DOHH2 (cell line): ENCODE data around the gene ZNF691.
"Not testable (repeated sequence)": the region's sequence is repeated elsewhere in the genome, so short reads cannot be mapped to it uniquely, and the experiment has no call there.

Experiments
- H3F3A ChIP-seq: fragments of 200-600 bp; sonication (generic), shearing (Covaris generic); 2 replicates; pipeline ENCODE4 v1.6.0; 2016; ENCODE audit warnings: antibody characterized with exemption, mild to moderate bottlenecking; ENCODE audit not compliant: control insufficient read depth, insufficient read depth
- H3K27ac ChIP-seq: fragments of 200-600 bp; sonication (generic); 2 replicates; pipeline ENCODE4 v1.5.1; 2014; ENCODE audit warnings: low read depth, mild to moderate bottlenecking, low read length, moderate library complexity
- H3K27me3 ChIP-seq: fragments of 200-600 bp; sonication (generic); 2 replicates; pipeline ENCODE4 v1.6.1; 2014; ENCODE audit warnings: mild to moderate bottlenecking, low read length, mixed read lengths; ENCODE audit not compliant: control insufficient read depth
- H3K36me3 ChIP-seq: fragments of 200-600 bp; sonication (generic); 2 replicates; pipeline ENCODE4 v1.6.1; 2014; ENCODE audit warnings: mild to moderate bottlenecking, low read length, moderate library complexity, mixed read lengths; ENCODE audit not compliant: control insufficient read depth
- H3K4me1 ChIP-seq: fragments of 200-600 bp; sonication (generic); 2 replicates; pipeline ENCODE4 v1.6.1; 2014; ENCODE audit warnings: mild to moderate bottlenecking, low read length, mixed read lengths; ENCODE audit not compliant: control insufficient read depth
- H3K4me2 ChIP-seq: fragments of 200-600 bp; sonication (generic); 2 replicates; pipeline ENCODE4 v1.6.0; 2014; ENCODE audit warnings: mild to moderate bottlenecking, low read length, moderate library complexity
- H3K4me3 ChIP-seq: fragments of 200-600 bp; sonication (generic); 2 replicates; pipeline ENCODE4 v1.5.1; 2014; ENCODE audit warnings: mild to moderate bottlenecking, low read length, mixed read lengths
- H3K79me2 ChIP-seq: fragments of 200-600 bp; sonication (generic); 2 replicates; pipeline ENCODE4 v1.6.1; 2014; ENCODE audit warnings: mild to moderate bottlenecking, low read length, mixed read lengths; ENCODE audit not compliant: control insufficient read depth
- H3K9me2 ChIP-seq: fragments of 200-600 bp; sonication (generic); replicated peaks from 2 replicates; pipeline ENCODE4 v1.6.1; 2014; ENCODE audit warnings: mild to moderate bottlenecking, low read length, mixed read lengths; ENCODE audit not compliant: control insufficient read depth
- H3K9me3 ChIP-seq: fragments of 200-600 bp; sonication (generic); 2 replicates; pipeline ENCODE4 v1.6.1; 2014; ENCODE audit warnings: antibody characterized with exemption, low read length, mixed read lengths; ENCODE audit not compliant: control insufficient read depth, insufficient read depth
- H4K20me1 ChIP-seq: fragments of 200-600 bp; sonication (generic); 2 replicates; pipeline ENCODE4 v1.6.0; 2014; ENCODE audit warnings: low read depth, mild to moderate bottlenecking, antibody characterized with exemption, low read length, moderate library complexity; ENCODE audit not compliant: control insufficient read depth, insufficient read depth
- CTCF ChIP-seq: fragments of 200-600 bp; sonication (generic); IDR thresholded peaks from one replicate; pipeline ENCODE4 v1.5.1; 2014; ENCODE audit warnings: antibody characterized with exemption, mild to moderate bottlenecking, low read depth, low read length; ENCODE audit not compliant: poor library complexity, severe bottlenecking
- EZH2phosphoT487 ChIP-seq: fragments of 200-600 bp; sonication (generic); IDR thresholded peaks from 2 replicates; pipeline ENCODE4 v1.6.1; 2017; ENCODE audit warnings: borderline replicate concordance, mild to moderate bottlenecking, antibody characterized with exemption, low read length, moderate library complexity, mixed read lengths

ZNF691 gene

GRCh38 chr1:42891465-42892138 is 45.2 kb downstream of the ZNF691 start:
- TF ChIP-seq EZH2phosphoT487 (no peak), CTCF (no peak)
- no peaks in the 10 kb centered on the region for H3K9me2 ChIP-seq
- no peak overlapping the region for H3K4me3 ChIP-seq
- no peaks in the 10 kb centered on the region for H3K4me1 ChIP-seq
- no peaks in the 10 kb centered on the region for H4K20me1 ChIP-seq
- H3K9me3 ChIP-seq, result no peaks in the 10 kb centered on the region
- H3K27ac ChIP-seq, result no peak overlapping the region
- no peak overlapping the region for H3K4me2 ChIP-seq
- no peaks in the 10 kb centered on the region for H3K36me3 ChIP-seq
- no peaks in the 10 kb centered on the region for H3F3A ChIP-seq
- H3K27me3 ChIP-seq, result peaks cover 11% of the 10 kb centered on the region
- H3K79me2 ChIP-seq, result no peaks in the 10 kb centered on the region

DNA sequence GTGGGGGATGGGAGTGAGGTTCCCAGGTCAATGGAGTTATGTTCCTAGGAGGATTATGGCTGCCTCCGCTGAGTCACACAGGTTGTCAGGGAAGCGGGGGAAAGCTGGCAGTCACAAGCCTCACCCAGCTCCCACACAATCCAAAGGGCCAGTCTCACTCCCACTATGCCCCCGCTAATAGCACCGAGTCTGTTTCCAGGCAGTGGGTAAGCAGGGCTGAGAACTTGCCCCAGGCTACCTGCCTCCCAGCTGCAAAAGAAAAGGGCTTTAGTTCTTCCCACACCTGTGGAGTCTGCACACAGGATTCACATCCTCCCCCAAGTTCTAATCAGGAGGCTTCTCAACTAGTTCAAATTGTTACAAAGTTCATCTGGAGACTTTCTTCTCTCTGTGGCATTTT is 53.5 kb downstream of the ZNF691 start:
- H3F3A ChIP-seq, H3K9me2 ChIP-seq, H3K79me2 ChIP-seq, H3K4me2 ChIP-seq, H3K27me3 ChIP-seq, H4K20me1 ChIP-seq, H3K4me3 ChIP-seq, H3K36me3 ChIP-seq, H3K9me3 ChIP-seq, H3K27ac ChIP-seq, H3K4me1 ChIP-seq: not testable (repeated sequence)
